ENCODE data around the gene MARCHF10. TPM values are rescaled to one million over a fixed set of nuclear protein-coding genes. Genes with fewer than 3 reads are reported as not detected.

The MARCHF10 gene
- total RNA-seq, 2 donors from 2014 or later, result 29.7 TPM; not detected in 1

GRCh38 chr17:62684179-62684578, 123.9 kb downstream of the MARCHF10 start:
- H3K9me3 ChIP-seq, result no peaks in the 10 kb centered on the region
- intact Hi-C loops (cut with DNase I), result no loop called here

GRCh38 chr17:62681939-62682381, 126.2 kb downstream of the MARCHF10 start:
- intact Hi-C loops (cut with DNase I), result no loop called here
- WGBS, result 83% methylated on average over 6 of the region's 8 CpGs
- no peak for DNase-seq (ENCODE audit: low spot score)

More at GRCh38 chr17:62684179-62684578, 123.9 kb downstream of the MARCHF10 start:
- DNase-seq (ENCODE audit: low spot score), result no peak
- Histone ChIP-seq H3K27ac (no peak overlapping the region), H3K4me3 (no peak overlapping the region), H3K4me1 (replicated peaks) (no peaks in the 10 kb centered on the region), H3K27me3 (replicated peaks; ENCODE audit: insufficient read depth) (no peaks in the 10 kb centered on the region), H3K36me3 (no peaks in the 10 kb centered on the region)
- WGBS, result 93% methylated on average over 4 of the region's 4 CpGs
- TF ChIP-seq POLR2AphosphoS5 (IDR thresholded peaks at IDR 0.05), result no peak

GRCh38 chr17:62681061-62681938, 126.8 kb downstream of the MARCHF10 start:
- no peaks in the 10 kb centered on the region for H3K4me1 ChIP-seq (replicated peaks)
- H3K27me3 ChIP-seq (replicated peaks; ENCODE audit: insufficient read depth), result no peaks in the 10 kb centered on the region
- H3K4me3 ChIP-seq, result no peak overlapping the region
- DNase-seq (ENCODE audit: low spot score), result no peak
- TF ChIP-seq CTCF (IDR thresholded peaks at IDR 0.05) (no peak), POLR2AphosphoS5 (IDR thresholded peaks at IDR 0.05) (no peak), POLR2A (IDR thresholded peaks at IDR 0.05) (no peak)
- intact Hi-C loops (cut with DNase I), result no loop called here
- H3K36me3 ChIP-seq, result no peaks in the 10 kb centered on the region
- no peak overlapping the region for H3K27ac ChIP-seq
- H3K9me3 ChIP-seq, result no peaks in the 10 kb centered on the region
- 85% methylated on average over 16 of the region's 17 CpGs for WGBS

More at GRCh38 chr17:62681939-62682381, 126.2 kb downstream of the MARCHF10 start:
- no peak overlapping the region for H3K27ac ChIP-seq
- H3K36me3 ChIP-seq, result no peaks in the 10 kb centered on the region
- H3K4me1 ChIP-seq (replicated peaks), result no peaks in the 10 kb centered on the region
- no peaks in the 10 kb centered on the region for H3K9me3 ChIP-seq
- no peak for TF ChIP-seq POLR2AphosphoS5 (IDR thresholded peaks at IDR 0.05)
- TF ChIP-seq POLR2A (IDR thresholded peaks at IDR 0.05), result no peak
- TF ChIP-seq CTCF (IDR thresholded peaks at IDR 0.05), result no peak
- H3K27me3 ChIP-seq (replicated peaks; ENCODE audit: insufficient read depth), result no peaks in the 10 kb centered on the region
- H3K4me3 ChIP-seq, result no peak overlapping the region

GRCh38 chr17:62680541-62681052, 127.5 kb downstream of the MARCHF10 start:
- Histone ChIP-seq H3K27ac (no peak overlapping the region), H3K4me3 (no peak overlapping the region), H3K27me3 (replicated peaks; ENCODE audit: insufficient read depth) (no peaks in the 10 kb centered on the region), H3K4me1 (replicated peaks) (no peaks in the 10 kb centered on the region), H3K36me3 (no peaks in the 10 kb centered on the region), H3K9me3 (no peaks in the 10 kb centered on the region)
- no peak for DNase-seq (ENCODE audit: low spot score)
- no peak for TF ChIP-seq POLR2AphosphoS5 (IDR thresholded peaks at IDR 0.05)
- TF ChIP-seq CTCF (IDR thresholded peaks at IDR 0.05), result no peak
- no peak for TF ChIP-seq POLR2A (IDR thresholded peaks at IDR 0.05)
- WGBS, result 49% methylated on average over 30 of the region's 36 CpGs
- intact Hi-C loops (cut with DNase I), result no loop called here

- Histone ChIP-seq H3K36me3 (no peaks in the 10 kb centered on the region), H3K4me3 (no peak overlapping the region), H3K4me1 (replicated peaks) (no peaks in the 10 kb centered on the region), H3K9me3 (no peaks in the 10 kb centered on the region), H3K27ac (no peak overlapping the region), H3K27me3 (replicated peaks; ENCODE audit: insufficient read depth) (no peaks in the 10 kb centered on the region)
- 88% methylated on average over 37 of the region's 37 CpGs for WGBS
- no peak for DNase-seq (ENCODE audit: low spot score)
- TF ChIP-seq CTCF (IDR thresholded peaks at IDR 0.05), result no peak
- no peak for TF ChIP-seq POLR2AphosphoS5 (IDR thresholded peaks at IDR 0.05)
- no peak for TF ChIP-seq POLR2A (IDR thresholded peaks at IDR 0.05)
- intact Hi-C loops (cut with DNase I), result no loop called here
These were observed 128.2 kb downstream of the MARCHF10 start for GRCh38 chr17:62679866-62680377.
